H1 (cell line): ENCODE measurements around the gene SEPTIN5. TPM values are rescaled to one million over a fixed set of nuclear protein-coding genes. Genes with fewer than 3 reads are reported as not detected.

Experiments used
- ATF3 ChIP-seq: IDR thresholded peaks from 2 replicates; pipeline ENCODE4 v1.6.1; 2011; ENCODE audit warnings: low read depth, mild to moderate bottlenecking, low read length; ENCODE audit not compliant: insufficient read depth
- CEBPB ChIP-seq: IDR thresholded peaks from 2 replicates; pipeline ENCODE4 v1.6.1; 2012; ENCODE audit warnings: low read depth, low read length
- KDM1A ChIP-seq: fragments of 200-600, 300-600 bp; sonication (generic); IDR thresholded peaks from 2 replicates; pipeline ENCODE4 v1.7.1; 2016; ENCODE audit warnings: mild to moderate bottlenecking, low read length, borderline replicate concordance
- NANOG ChIP-seq: IDR thresholded peaks from 2 replicates; pipeline ENCODE4 v1.6.1; 2011; ENCODE audit warnings: low read length, low read depth, mild to moderate bottlenecking, inconsistent platforms; ENCODE audit not compliant: insufficient read depth, poor library complexity, severe bottlenecking
- SIN3A ChIP-seq, 2 experiments: IDR thresholded peaks in 1 of 2; conservative IDR thresholded peaks in 1 of 2; 2 replicates each; pipeline ENCODE4 v1.6.1; 2011 to 2012; ENCODE audit warnings: low read length in 2 of 2, improper control_type of control experiment in 1 of 2, low read depth in 1 of 2, mild to moderate bottlenecking in 1 of 2
- SRF ChIP-seq: IDR thresholded peaks from 2 replicates; pipeline ENCODE4 v1.6.1; 2011; ENCODE audit warnings: mild to moderate bottlenecking, low read depth, low read length, moderate library complexity
- TBP ChIP-seq: IDR thresholded peaks from 2 replicates; pipeline ENCODE4 v1.6.1; 2011; ENCODE audit warnings: low read depth, low read length, improper control_type of control experiment
- ZNF274 ChIP-seq: IDR thresholded peaks from 2 replicates; pipeline ENCODE4 v1.7.0; 2012; ENCODE audit warnings: low read length, borderline replicate concordance; ENCODE audit errors: extremely low read depth
- polyA plus RNA-seq, 7 experiments: library from polyadenylated mRNA; depleted of rRNA in 3 of 7; stranded (reverse) in 5 of 7; unstranded in 2 of 7; fragments of >200 nt in 5 of 7; fragments of 200-250 nt in 2 of 7; gene quantifications; 1 replicate in 5 of 7; 2 replicates in 1 of 7; 4 replicates in 1 of 7; pipeline versions ENCODE4 v1.2.1 to v1.2.3, GENCODE V29; 2011 to 2013; ENCODE audit warnings: missing spikeins in 2 of 7, mixed read lengths in 2 of 7
- total RNA-seq: library from RNA; stranded (reverse); fragmentation: NEBNext Ultra II Directional; extraction: Animal tissue kit (Norgen Biotek cat#: 25700); gene quantifications from 2 replicates; pipeline ENCODE4 v1.2.1, GENCODE V29; 2021
- TF ChIP-seq, protein P1 (sequence below), 3 experiments: IDR thresholded peaks; 1 replicate in 2 of 3; 2 replicates in 1 of 3; pipeline versions ENCODE4 v1.5.1 to v1.6.1; 2011; ENCODE audit warnings: low read length in 3 of 3, mild to moderate bottlenecking in 3 of 3, inconsistent platforms in 2 of 3, low read depth in 1 of 3, moderate library complexity in 1 of 3; ENCODE audit not compliant: insufficient read depth in 1 of 3; ENCODE audit errors: control extremely low read depth in 1 of 3
- TF ChIP-seq, protein P2 (sequence below): IDR thresholded peaks from 2 replicates; pipeline ENCODE4 v1.6.1; 2012; ENCODE audit warnings: inconsistent platforms

Gene SEPTIN5
- total and polyA plus RNA-seq, 2 of the 8 experiments (the other 6 are each of a cell fraction or from before 2014, with no cell fraction given): 6.0 to 8.6 TPM

- TF ChIP-seq, protein P1, sequence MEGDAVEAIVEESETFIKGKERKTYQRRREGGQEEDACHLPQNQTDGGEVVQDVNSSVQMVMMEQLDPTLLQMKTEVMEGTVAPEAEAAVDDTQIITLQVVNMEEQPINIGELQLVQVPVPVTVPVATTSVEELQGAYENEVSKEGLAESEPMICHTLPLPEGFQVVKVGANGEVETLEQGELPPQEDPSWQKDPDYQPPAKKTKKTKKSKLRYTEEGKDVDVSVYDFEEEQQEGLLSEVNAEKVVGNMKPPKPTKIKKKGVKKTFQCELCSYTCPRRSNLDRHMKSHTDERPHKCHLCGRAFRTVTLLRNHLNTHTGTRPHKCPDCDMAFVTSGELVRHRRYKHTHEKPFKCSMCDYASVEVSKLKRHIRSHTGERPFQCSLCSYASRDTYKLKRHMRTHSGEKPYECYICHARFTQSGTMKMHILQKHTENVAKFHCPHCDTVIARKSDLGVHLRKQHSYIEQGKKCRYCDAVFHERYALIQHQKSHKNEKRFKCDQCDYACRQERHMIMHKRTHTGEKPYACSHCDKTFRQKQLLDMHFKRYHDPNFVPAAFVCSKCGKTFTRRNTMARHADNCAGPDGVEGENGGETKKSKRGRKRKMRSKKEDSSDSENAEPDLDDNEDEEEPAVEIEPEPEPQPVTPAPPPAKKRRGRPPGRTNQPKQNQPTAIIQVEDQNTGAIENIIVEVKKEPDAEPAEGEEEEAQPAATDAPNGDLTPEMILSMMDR (IDR thresholded peaks at IDR 0.05; ENCODE audit: control extremely low read depth in 1 of 3, insufficient read depth in 1 of 3, low read depth in 1 of 3, low read length in 3 of 3): no peak
- TF ChIP-seq CEBPB (no peak), ZNF274 (no peak), KDM1A (no peak), SRF (no peak), NANOG (no peak), SIN3A (conservative IDR thresholded peaks at IDR 0.05 in 1 of 2, IDR thresholded peaks at IDR 0.05 in 1 of 2; ENCODE audit: low read depth in 1 of 2, low read length in 2 of 2) (no peak), ATF3 (no peak), TBP (no peak)
- TF ChIP-seq, protein P2, sequence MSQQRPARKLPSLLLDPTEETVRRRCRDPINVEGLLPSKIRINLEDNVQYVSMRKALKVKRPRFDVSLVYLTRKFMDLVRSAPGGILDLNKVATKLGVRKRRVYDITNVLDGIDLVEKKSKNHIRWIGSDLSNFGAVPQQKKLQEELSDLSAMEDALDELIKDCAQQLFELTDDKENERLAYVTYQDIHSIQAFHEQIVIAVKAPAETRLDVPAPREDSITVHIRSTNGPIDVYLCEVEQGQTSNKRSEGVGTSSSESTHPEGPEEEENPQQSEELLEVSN: no peak
Observed at GRCh38 chr22:19750507-19751490, 36.5 kb downstream of the SEPTIN5 start (continued).
